GM21528 (cell line): ENCODE results near the gene PUS1.
A peak's percentile ranks its signal among the peaks of the same experiment; 100 is the strongest.

ENCODE experiments used
- ATAC-seq: cut with Tn5 transposase; IDR thresholded peaks from one replicate; pipeline ENCODE4 v1.9.1; 2021; ENCODE audit warnings: mild to moderate bottlenecking, moderate library complexity; ENCODE audit not compliant: unreplicated experiment, low FRiP score

The PUS1 gene

DNA sequence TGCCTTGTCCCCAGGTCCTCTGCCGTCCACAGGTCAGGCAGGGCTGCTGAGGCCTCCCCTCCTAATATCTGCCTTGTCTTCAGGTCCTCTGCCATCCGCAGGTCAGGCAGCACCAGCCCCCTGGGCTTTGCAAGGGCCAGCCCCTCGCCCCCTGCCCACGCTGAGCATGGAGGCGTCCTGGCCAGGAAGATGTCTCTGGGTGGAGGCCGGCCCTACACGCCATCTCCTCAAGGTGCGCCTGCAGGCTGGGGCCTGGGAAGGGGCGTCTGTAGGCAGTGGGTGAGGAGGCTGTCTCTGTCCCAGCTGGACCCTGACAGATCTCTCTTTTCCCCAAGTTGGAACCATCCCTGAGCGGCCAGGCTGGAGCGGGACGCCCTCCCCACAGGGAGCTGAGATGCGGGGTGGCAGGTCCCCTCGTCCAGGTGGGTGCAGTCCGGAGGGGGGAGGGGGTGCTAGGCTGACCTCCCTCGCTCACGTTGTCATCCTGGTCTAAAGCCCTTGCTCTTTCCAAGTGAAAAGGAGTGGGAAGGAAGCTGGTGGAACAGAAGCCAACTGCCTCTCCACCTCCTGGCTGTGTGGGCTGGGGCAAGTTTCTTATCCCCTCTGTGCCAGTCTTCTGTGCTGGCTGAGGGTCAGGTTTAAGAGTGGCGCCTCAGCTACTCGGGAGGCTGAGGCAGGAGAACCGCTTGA is 13.9 kb upstream of the PUS1 start:
- ATAC-seq: no peak

DNA sequence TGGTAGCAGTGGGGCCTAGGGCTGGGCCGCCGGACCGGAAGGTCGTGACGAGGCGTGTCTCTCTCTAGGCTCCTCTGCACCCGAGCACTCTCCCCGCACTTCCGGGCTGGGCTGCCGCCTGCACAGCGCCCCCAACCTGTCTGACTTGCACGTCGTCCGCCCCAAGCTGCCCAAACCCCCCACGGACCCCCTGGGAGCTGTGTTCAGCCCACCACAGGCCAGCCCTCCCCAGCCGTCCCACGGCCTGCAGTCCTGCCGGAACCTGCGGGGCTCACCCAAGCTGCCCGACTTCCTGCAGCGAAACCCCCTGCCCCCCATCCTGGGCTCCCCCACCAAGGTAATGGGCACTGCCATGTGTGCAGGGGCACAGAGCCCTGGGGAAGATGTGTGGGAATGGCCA is 13.3 kb upstream of the PUS1 start:
- ATAC-seq: no peak

DNA sequence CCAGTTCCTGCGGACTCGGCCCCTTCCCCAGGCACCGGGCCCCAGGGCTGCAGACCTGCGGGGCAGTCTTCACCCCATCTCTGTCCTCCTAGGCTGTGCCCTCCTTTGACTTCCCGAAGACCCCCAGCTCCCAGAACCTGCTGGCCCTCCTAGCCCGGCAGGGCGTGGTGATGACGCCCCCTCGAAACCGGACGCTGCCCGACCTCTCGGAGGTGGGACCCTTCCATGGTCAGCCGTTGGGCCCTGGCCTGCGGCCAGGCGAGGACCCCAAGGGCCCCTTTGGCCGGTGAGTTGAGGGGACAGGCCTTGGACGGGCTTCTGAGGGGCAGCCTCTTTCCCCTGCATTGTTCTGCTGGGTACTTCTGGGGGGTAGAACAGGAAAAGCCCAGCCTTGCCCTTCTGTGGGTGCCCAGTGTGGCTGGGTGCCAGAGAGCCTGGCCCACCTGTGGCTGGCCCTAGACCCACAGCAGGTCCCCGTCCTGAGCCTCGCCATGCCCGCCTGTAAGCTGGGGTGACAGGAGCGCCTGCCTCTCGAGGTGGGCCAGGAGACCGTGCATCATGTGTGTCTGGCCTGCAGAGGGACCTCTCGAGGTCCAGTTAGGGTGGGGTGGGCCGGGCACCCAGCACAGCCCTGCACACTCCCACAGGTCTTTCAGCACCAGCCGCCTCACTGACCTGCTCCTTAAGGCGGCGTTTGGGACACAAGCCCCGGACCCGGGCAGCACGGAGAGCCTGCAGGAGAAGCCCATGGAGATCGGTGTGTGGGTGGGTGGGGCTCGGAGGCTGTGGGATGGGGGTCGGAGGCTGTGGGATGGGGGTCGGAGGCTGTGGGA is 12.6 kb upstream of the PUS1 start:
- ATAC-seq: no peak

DNA sequence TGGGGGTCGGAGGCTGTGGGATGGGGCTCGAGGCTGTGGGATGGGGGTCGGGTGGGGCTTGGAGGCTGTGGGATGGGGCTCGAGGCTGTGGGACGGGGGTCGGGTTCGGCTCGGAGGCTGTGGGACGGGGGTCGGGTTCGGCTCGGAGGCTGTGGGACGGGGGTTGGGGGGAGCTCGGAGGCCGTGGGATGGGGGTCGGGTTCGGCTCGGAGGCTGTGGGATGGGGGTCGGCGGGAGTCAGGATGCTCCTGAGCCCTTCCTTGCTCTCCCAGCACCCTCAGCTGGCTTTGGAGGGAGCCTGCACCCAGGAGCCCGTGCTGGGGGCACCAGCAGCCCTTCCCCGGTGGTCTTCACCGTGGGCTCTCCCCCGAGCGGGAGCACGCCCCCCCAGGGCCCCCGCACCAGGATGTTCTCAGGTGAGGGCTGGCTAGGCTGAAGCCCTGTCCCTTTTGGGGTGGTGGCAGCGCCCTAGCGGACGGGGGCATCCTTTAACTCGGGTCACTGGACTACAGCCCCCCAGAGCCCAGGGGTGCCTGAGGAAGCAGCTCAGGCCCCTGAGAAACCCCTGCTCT is 11.9 kb upstream of the PUS1 start:
- no peak for ATAC-seq

DNA sequence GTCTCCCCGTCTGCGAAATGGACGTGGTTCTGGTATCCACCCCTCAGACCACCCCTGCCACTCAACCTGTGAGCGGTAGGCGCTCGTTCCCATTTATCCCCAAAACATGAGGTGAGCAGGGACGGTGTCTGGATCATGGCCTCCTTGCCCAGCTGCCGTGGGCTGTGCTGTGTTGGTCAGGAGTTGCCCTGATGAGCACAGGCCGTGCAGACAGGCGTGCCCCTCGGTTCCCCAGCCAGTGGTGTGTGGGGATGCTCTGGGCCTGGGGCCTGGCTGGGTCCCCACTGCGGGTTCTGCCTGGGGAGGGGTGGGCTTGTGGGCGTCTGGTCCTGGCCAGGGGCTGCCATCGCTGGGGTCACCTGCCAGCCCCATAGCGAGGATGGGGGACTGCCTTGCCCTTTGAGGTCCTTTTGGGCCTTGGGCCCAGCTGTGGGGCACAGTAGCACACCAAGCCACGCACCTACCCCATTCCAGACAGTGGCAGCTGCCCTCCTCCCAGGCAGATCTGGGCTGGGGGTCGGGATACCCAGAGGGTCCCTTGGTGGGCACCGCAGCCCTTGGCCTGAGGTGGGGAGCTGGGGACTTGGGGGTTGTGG is 11.3 kb upstream of the PUS1 start:
- no peak for ATAC-seq

DNA sequence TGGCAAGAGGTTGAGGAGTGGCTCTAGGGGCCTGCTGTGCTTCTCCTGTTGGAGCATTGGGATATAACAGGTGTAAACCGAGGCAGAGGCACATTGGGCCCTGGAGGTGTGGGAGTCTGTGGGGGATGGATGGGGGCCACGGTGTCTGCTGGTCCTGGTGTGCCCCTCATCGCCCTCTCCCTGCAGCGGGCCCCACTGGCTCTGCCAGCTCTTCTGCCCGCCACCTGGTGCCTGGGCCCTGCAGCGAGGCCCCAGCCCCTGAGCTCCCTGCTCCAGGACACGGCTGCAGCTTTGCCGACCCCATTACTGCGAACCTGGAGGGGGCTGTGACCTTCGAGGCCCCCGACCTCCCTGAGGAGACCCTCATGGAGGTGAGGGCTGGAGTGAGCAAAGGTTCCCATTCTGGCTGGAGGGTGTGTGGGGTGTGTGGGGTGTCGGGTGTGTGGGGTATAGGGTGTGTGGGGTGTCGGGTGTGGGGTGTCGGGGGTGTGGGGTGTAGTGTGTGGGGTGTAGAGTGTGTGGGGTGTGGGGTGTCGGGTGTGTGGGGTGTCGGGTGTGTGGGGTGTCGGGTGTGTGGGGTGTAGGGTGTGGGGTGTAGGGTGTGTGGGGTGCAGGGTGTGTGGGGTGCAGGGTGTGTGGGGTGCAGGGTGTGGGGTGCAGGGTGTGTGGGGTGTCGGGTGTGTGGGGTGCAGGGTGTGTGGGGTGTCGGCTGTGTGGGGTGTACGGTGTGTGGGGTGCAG is 10.6 kb upstream of the PUS1 start:
- ATAC-seq: no peak

DNA sequence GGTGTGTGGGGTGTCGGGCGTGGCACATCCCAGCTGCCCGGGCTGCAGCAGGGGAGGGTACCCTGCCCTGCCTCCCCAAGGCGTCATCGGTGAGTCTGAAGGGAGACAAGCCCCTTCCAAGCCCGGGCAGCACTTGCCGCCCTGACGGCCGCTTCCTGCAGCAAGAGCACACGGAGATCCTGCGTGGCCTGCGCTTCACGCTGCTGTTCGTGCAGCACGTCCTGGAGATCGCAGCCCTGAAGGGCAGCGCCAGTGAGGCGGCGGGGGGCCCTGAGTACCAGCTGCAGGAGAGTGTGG is 10.1 kb upstream of the PUS1 start:
- ATAC-seq: no peak

DNA sequence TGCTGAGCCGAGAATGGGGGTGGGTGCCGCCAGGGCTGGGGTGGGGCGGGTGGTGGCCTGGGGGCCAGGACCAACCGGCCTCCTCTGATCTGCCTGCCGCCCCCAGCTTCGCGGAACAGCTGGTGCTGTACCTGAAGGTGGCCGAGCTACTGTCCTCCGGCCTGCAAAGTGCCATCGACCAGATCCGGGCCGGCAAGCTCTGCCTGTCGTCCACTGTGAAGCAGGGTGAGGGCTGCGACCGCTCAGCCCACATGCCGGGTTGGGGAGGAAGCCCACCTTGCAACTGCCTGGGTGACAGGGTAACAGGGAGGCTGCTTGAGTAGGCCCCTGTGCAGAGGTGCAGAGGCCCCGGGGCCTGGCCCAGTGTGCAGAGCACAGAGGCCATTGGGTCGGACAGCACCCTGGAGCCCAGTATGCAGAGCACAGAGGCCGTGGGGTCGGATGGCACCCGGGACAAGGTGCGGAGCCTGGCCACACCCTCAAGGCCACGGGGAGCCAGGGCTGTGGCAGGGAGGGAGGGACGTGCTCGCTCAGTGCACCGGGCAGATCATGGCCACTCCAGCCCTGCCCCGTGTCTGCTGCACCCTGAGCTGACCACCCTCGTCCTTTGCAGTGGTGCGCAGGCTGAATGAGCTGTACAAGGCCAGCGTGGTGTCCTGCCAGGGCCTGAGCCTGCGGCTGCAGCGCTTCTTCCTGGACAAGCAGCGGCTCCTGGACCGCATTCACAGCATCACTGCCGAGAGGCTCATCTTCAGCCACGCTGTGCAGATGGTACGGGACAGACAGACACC is 9.5 kb upstream of the PUS1 start:
- no peak for ATAC-seq

DNA sequence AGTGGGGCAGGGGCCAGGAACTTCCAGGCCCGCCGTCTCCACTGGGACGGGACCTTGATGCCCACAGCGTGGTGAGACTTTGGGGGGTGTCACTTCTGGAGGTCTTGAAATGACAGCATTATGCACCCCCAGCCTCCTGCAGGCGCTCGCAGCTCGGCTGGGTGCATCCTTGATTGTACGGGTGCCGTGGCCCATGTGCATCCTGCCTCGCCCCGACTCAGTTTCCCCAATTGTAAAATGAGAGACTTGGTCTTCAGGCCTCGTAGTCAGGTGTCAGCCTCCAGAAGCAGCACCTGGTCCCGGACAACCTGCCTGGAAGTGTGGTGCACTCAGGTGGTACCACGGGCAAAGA is 8.9 kb upstream of the PUS1 start:
- no peak for ATAC-seq

DNA sequence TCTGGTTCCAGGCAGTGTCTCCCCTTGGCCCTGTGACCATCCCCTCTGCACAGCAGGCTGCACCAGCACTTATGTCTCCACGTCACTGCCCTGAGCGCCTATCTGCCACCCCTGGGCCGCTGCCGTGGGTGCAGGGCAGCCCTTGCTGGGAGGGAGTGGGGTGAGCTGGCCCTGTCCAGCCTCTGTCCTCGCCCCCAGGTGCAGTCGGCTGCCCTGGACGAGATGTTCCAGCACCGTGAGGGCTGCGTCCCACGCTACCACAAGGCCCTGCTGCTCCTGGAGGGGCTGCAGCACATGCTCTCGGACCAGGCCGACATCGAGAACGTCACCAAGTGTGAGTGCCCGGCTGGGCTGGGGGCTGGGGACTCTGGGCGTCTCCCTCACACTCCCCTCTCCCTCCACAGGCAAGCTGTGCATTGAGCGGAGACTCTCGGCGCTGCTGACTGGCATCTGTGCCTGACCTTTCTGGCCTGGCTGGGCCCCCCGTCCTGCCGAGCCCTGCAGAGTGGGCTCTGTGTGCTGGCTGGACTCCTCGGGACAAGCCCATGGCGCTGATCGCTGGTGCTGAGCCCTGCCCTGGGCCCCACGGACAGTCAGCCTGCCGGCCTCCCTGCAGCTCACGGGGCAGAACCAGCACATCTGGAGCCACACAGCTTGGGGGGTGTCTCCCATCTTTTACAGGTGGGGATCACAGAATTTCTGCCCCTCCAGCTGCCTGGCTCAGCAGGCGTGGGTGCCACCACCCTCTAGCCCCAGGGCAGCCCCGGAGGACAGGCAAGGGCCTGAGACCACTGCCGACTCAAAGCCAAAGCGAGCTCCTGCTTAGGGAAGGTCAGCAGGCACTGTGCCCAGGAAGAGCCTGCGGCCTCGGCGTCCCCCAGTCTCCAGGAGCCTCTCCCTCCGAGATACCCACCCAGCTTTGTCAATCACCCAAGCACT is 7.9 kb upstream of the PUS1 start:
- no peak for ATAC-seq

DNA sequence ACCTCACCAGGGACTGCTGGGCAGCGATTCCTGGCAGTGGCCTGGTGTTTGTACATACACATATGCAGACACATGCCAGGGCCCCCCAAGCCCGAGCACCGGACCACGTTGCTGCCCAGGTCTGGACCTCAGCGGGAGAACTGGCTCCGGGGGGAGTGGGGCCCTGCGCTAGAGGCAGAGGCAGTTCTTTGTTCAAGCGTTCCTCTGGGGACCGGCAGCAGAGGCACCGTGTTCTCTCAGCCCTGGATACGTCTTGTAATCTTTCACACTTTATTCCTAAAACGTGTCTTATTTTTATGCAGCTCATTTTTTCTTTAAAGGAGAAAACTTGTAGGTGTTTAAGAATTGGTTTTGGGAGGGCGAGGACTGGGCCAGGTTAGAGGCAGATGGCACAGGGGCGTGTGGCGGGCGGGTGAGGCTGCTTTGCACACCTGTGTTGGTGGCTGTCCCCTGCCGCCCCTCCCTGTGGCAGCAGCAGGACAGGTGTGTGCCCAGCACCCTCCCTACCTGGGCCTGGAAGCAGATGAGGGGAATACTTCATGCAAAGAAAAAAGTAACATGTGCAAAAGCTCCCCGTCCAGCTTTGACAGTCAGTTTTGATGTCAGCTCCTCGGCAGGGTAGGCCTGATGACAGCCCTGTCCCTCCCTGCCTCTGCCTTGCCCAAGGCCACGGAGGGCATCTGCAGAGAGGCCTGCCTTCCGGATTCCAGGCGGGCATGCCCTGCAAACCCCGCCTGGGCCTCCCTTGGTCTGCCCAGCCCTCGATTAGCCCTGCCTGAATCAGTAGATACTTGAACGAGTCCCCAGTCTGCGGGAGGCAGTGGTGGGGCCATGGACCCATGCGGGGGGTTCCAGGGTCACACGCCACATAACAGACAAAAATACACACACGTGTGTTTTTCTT is 7.0 kb upstream of the PUS1 start:
- ATAC-seq: no peak

DNA sequence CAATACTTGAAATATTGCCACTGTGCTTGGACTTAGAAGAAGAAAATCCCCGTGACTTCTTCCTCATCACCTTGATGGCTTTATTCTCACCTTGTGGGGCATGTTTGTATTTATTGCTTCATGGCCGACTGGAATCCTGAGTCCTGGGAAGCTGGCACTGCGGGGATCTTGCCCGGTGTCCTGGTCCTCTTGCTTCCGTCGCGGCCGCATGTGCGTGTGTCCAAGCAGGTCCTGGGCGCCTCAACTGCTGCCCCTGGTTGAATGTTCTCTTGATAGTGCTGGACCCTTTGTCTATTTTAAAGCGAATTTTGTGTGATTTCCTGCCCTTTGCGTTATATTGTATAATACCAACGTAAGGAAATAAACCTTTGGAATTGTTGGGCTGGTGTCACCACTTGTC is 6.3 kb upstream of the PUS1 start:
- ATAC-seq: no peak

DNA sequence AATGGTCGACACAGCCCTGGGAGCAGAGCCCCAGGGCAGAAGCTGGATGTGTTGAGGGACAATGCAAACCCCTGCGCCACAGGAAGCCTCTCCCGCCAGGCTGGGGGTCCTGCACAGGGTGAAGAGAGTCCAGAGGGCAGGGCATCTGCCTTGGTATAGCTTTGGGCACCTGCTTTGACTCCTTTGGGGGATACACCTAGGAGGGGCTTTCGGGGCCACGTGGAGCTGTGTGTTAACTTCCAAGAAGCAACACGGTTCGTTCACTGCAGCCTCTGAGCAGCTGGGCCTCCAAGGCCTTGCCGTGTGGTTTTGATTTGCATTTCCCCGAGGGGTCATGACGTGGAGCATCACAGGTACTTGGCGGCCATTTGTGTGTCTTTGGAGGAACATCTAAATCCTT is 5.8 kb upstream of the PUS1 start:
- peak; percentile 75 for ATAC-seq

DNA sequence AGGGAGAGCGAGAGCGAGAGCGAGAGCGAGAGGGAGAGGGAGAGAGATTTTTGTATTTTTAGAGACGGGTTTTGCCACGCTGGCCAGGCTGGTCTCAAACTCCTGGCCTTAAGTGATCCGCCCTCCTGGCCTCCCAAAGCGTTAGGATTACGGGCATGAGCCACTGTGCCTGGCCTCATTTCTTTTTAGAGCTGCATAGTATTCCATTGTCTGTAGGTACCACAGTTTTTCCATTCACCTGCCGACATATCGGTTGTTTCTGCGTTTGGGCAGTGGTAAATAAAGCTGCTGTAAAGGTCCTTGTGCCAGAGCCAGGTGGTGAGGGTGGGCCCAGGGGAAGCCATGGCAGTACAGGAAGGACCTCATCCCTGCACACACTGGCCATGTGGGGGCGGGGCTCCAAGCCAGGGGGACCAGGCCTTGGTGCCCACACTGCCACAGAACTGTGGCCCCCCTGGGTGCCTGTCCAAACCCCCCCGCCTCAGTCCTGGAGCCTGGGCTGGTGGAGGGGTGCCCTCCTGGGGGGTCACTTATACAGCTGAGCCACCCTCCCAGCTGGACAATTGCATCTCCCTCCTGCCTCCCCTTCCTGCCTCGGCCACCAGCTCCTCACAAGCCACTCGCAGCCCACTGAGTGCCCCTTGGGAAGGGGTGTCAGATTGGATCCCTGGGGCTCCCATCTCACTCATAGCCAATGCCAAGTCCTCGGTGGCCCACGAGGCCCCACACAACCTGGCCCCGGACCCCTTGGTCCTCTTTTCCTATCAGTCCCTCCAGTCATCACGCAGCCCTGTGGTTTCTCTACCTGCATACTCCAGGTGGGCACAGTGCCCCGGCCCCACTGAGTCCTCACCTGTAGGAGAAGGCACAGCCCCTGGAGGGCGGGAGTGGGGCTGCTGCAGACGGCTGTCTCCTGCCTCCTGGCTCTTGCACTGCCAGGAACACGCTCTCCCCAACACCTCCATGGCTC is 1.7 kb upstream of the PUS1 start:
- no peak for ATAC-seq

DNA sequence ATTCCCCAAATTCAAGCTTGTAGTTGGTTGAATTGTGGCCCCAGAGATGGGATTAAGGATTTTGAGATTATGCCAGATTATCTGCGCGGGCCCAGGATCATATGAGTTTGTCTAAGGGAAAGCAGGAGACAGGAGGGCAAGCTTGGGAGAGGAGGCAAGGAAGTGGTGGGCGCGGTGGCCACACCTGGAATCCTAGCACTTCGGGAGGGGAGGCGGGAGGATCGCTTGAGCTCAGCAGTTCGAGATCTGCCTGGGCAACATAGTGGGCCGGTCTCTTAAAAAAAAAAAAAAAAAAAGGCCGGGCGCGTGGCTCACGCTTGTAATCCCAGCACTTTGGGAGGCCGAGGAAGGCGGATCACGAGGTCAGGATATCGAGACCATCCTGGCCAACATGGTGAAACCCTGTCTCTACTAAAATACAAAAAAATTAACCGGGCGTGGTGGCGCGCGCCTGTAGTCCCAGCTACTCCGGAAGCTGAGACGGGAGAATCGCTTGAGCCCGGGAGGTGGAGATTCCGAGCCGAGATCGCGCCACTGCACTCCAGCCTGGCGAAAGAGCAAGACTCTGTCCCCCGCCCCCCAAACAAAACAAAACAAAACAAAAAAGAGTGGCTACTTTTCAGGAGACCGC is 881 bp upstream of the PUS1 start:
- ATAC-seq: peak; percentile 6

DNA sequence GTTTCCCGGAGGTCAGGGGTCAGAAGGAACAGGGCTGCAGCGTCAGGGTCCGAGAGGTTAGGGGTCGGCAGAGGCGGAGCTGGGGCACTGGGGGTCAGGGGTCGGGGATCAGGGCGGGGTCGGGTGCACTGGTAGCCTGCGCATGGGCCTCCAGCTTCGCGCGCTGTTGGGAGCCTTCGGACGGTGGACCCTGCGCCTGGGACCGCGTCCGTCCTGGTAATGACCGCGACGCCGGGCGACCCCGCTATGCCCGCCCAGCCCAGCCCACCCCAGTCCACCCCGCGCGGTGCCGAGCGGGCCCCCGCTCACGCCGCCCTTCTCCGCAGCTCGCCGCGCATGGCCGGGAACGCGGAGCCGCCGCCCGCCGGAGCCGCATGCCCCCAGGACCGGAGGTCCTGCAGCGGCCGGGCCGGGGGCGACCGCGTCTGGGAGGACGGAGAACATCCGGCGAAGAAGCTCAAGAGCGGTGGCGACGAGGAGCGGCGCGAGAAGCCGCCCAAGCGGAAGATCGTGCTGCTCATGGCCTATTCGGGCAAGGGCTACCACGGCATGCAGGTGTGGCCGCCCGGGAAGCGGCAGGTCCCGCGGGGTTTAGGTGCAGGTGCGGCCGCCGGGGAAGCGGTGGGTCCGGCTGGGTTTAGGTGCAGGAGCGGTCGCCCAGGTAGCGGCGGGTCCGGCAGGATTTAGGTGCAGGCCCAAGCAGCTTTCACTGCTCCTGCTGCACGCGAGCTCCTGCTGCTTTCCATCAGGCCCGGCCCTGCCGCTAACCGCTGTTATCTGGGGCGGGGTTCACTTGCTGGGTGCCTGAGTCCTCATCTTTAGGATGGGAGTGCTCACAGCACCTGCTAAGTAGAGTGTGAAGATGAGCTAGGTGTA is 743 bp downstream of the PUS1 start:
- ATAC-seq: peak; percentile 26
